DMS153 treated with DMSO at 0.1 percent for 48 hours (cell line): ENCODE measurements around the gene SLC24A1.

Experiments
- DNase-seq: peaks from one replicate; lab custom pipeline; 2025; ENCODE audit not compliant: unreplicated experiment; lab: John Stamatoyannopoulos, UW

SLC24A1 gene

GRCh38 chr15:65651831-65652749 is 30.4 kb downstream of the SLC24A1 start:
- no peak for DNase-seq

- no peak for DNase-seq
Measured at GRCh38 chr15:65653341-65653740, 31.6 kb downstream of the SLC24A1 start.

- no peak for DNase-seq
Measured at GRCh38 chr15:65653801-65654521, 32.2 kb downstream of the SLC24A1 start.

- DNase-seq = no peak
Measured at GRCh38 chr15:65655026-65655425, 33.3 kb downstream of the SLC24A1 start.

- no peak for DNase-seq
Measured at GRCh38 chr15:65655457-65655856, 33.7 kb downstream of the SLC24A1 start.

GRCh38 chr15:65659502-65660052 is 37.8 kb downstream of the SLC24A1 start:
- no peak for DNase-seq

GRCh38 chr15:65660927-65661326 is 39.2 kb downstream of the SLC24A1 start:
- no peak for DNase-seq

GRCh38 chr15:65663521-65663920 is 41.8 kb downstream of the SLC24A1 start:
- DNase-seq = no peak

GRCh38 chr15:65666257-65666656 is 44.5 kb downstream of the SLC24A1 start:
- DNase-seq = no peak

GRCh38 chr15:65675551-65675950 is 53.8 kb downstream of the SLC24A1 start:
- no peak for DNase-seq

- no peak for DNase-seq
Measured at GRCh38 chr15:65676123-65676522, 54.4 kb downstream of the SLC24A1 start.

GRCh38 chr15:65680544-65680943 is 58.8 kb downstream of the SLC24A1 start:
- DNase-seq = no peak

- no peak for DNase-seq
Measured at GRCh38 chr15:65682404-65682911, 60.7 kb downstream of the SLC24A1 start.

GRCh38 chr15:65688462-65688861 is 66.7 kb downstream of the SLC24A1 start:
- DNase-seq = no peak

- no peak for DNase-seq
Measured at GRCh38 chr15:65690173-65690572, 68.4 kb downstream of the SLC24A1 start.

- DNase-seq = no peak
Measured at GRCh38 chr15:65690778-65691177, 69.0 kb downstream of the SLC24A1 start.

GRCh38 chr15:65695081-65695480 is 73.3 kb downstream of the SLC24A1 start:
- DNase-seq = no peak
